DND-41 (cell line): ENCODE results near the gene BRSK2.

ENCODE experiments used
- ATAC-seq: fragments of 200-7000 bp; cut with Tn5 transposase; 3 replicates; pipeline ENCODE4 v1.9.1; 2021; ENCODE audit warnings: low read depth; ENCODE audit not compliant: insufficient read depth
- DNase-seq: peaks from one replicate; pipeline ENCODE4 v3.0.0-alpha.2; 2020
- H2AFZ ChIP-seq: 2 replicates; pipeline ENCODE4 v1.6.0; 2012; ENCODE audit warnings: low read depth, low read length
- H3K27ac ChIP-seq: 2 replicates; pipeline ENCODE4 v1.5.1; 2012; ENCODE audit warnings: low read length, inconsistent platforms
- H3K27me3 ChIP-seq: fragments of 200-600 bp; sonication (generic); 2 replicates; pipeline ENCODE4 v1.6.0; 2012; ENCODE audit warnings: low read length, mild to moderate bottlenecking, inconsistent platforms; ENCODE audit not compliant: insufficient read depth, poor library complexity
- H3K36me3 ChIP-seq: 2 replicates; pipeline ENCODE4 v1.5.1; 2012; ENCODE audit warnings: low read length, inconsistent platforms; ENCODE audit not compliant: insufficient read depth
- H3K4me1 ChIP-seq: 2 replicates; pipeline ENCODE4 v1.5.1; 2012; ENCODE audit warnings: mild to moderate bottlenecking, low read length; ENCODE audit not compliant: insufficient read depth
- H3K4me2 ChIP-seq: 2 replicates; pipeline ENCODE4 v1.6.0; 2012; ENCODE audit warnings: mild to moderate bottlenecking, moderate library complexity, low read length, inconsistent platforms; ENCODE audit not compliant: insufficient read depth
- H3K4me3 ChIP-seq, 2 experiments: fragments of 200-600 bp in 1 of 2; shearing (Covaris generic) in 1 of 2; 2 replicates each; pipeline ENCODE4 v1.5.1; 2012 to 2016; ENCODE audit warnings: inconsistent platforms in 2 of 2, low read length in 2 of 2, mild to moderate bottlenecking in 2 of 2, low read depth in 1 of 2, moderate library complexity in 1 of 2
- H3K79me2 ChIP-seq: 2 replicates; pipeline ENCODE4 v1.6.0; 2012; ENCODE audit warnings: low read length, inconsistent platforms; ENCODE audit not compliant: insufficient read depth
- H3K9ac ChIP-seq: 2 replicates; pipeline ENCODE4 v1.6.0; 2012; ENCODE audit warnings: low read depth, mild to moderate bottlenecking, inconsistent platforms, low read length, moderate library complexity
- H3K9me3 ChIP-seq: 2 replicates; pipeline ENCODE4 v1.5.1; 2012; ENCODE audit warnings: low read length, moderate library complexity, mild to moderate bottlenecking, inconsistent platforms; ENCODE audit not compliant: insufficient read depth, severe bottlenecking
- H4K20me1 ChIP-seq: 2 replicates; pipeline ENCODE4 v1.6.0; 2012; ENCODE audit warnings: low read length; ENCODE audit not compliant: insufficient read depth
- EZH2 ChIP-seq: IDR thresholded peaks from 3 replicates; pipeline ENCODE4 v1.6.1; 2012; ENCODE audit warnings: borderline replicate concordance, low read depth, mild to moderate bottlenecking, moderate library complexity, low read length, inconsistent platforms; ENCODE audit not compliant: severe bottlenecking
- TF ChIP-seq, protein P1 (sequence below): IDR thresholded peaks from 2 replicates; pipeline ENCODE4 v1.5.1; 2012; ENCODE audit warnings: borderline replicate concordance, low read length, moderate library complexity, mild to moderate bottlenecking; ENCODE audit not compliant: poor library complexity, severe bottlenecking; ENCODE audit errors: extremely low read depth

BRSK2 gene

DNA sequence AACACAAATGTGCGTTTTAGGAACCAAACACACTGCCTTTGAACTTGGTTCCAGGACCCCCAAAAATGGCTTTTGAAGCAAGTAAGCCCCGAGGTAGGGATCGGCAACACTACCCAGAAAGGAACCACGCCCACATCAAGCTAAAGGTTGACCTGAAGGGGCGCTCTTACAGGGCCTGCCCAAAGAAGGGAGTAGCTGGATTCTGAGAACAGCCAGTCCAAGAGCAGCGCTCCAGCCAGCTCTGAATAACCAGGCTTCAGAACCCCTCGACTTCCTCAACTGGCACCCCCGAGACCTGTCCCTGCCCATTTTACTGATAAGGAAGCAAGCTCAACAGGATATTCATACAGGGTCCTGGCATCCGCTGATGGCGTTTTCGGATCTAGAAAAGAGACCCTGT, 115.7 kb downstream of the BRSK2 start:
- Histone ChIP-seq H2AFZ (no peak overlapping the region), H3K9me3 (no peaks in the 10 kb centered on the region), H3K4me2 (no peak overlapping the region), H4K20me1 (peaks cover 86% of the 10 kb centered on the region), H3K9ac (no peak overlapping the region), H3K27ac (no peak overlapping the region), H3K4me3 (no peak overlapping the region), H3K36me3 (peaks cover 4% of the 10 kb centered on the region; the same call in 1 of the 2 replicates), H3K79me2 (peaks cover 88% of the 10 kb centered on the region), H3K4me1 (no peaks in the 10 kb centered on the region), H3K27me3 (no peaks in the 10 kb centered on the region)
- ATAC-seq = no peak
- TF ChIP-seq EZH2 = no peak
- TF ChIP-seq, protein P1, sequence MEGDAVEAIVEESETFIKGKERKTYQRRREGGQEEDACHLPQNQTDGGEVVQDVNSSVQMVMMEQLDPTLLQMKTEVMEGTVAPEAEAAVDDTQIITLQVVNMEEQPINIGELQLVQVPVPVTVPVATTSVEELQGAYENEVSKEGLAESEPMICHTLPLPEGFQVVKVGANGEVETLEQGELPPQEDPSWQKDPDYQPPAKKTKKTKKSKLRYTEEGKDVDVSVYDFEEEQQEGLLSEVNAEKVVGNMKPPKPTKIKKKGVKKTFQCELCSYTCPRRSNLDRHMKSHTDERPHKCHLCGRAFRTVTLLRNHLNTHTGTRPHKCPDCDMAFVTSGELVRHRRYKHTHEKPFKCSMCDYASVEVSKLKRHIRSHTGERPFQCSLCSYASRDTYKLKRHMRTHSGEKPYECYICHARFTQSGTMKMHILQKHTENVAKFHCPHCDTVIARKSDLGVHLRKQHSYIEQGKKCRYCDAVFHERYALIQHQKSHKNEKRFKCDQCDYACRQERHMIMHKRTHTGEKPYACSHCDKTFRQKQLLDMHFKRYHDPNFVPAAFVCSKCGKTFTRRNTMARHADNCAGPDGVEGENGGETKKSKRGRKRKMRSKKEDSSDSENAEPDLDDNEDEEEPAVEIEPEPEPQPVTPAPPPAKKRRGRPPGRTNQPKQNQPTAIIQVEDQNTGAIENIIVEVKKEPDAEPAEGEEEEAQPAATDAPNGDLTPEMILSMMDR = no peak
- no peak for DNase-seq

- Histone ChIP-seq H4K20me1 (peaks cover 83% of the 10 kb centered on the region), H3K27me3 (no peaks in the 10 kb centered on the region), H2AFZ (no peak overlapping the region), H3K9me3 (no peaks in the 10 kb centered on the region), H3K4me1 (no peaks in the 10 kb centered on the region), H3K36me3 (no peaks in the 10 kb centered on the region), H3K4me2 (no peak overlapping the region), H3K4me3 (no peak overlapping the region), H3K9ac (no peak overlapping the region), H3K27ac (no peak overlapping the region), H3K79me2 (peaks cover 88% of the 10 kb centered on the region)
- TF ChIP-seq, protein P1 = no peak
- TF ChIP-seq EZH2 = no peak
- ATAC-seq = no peak
- no peak for DNase-seq
These were observed 117.2 kb downstream of the BRSK2 start for GRCh38 chr11:1506981-1507380.

GRCh38 chr11:1507381-1508140, 117.8 kb downstream of the BRSK2 start:
- H3K27me3 ChIP-seq = no peaks in the 10 kb centered on the region
- TF ChIP-seq, protein P1 = no peak
- TF ChIP-seq EZH2 = no peak
- no peaks in the 10 kb centered on the region for H3K36me3 ChIP-seq
- H3K9ac ChIP-seq = no peak overlapping the region
- H3K4me2 ChIP-seq = no peak overlapping the region
- no peaks in the 10 kb centered on the region for H3K9me3 ChIP-seq
- H4K20me1 ChIP-seq = peaks cover 83% of the 10 kb centered on the region
- H2AFZ ChIP-seq = no peak overlapping the region
- DNase-seq (no peak), ATAC-seq (no peak)
- H3K4me3 ChIP-seq = no peak overlapping the region
- no peaks in the 10 kb centered on the region for H3K4me1 ChIP-seq
- H3K79me2 ChIP-seq = peaks cover 86% of the 10 kb centered on the region
- H3K27ac ChIP-seq = no peak overlapping the region
